ENCODE data around the gene ARHGAP12. TPM values are rescaled to one million over a fixed set of nuclear protein-coding genes. Genes with fewer than 3 reads are reported as not detected.

ARHGAP12 gene
- total RNA-seq, 2 donors from 2014 or later = 26.3 to 37.2 TPM

DNA sequence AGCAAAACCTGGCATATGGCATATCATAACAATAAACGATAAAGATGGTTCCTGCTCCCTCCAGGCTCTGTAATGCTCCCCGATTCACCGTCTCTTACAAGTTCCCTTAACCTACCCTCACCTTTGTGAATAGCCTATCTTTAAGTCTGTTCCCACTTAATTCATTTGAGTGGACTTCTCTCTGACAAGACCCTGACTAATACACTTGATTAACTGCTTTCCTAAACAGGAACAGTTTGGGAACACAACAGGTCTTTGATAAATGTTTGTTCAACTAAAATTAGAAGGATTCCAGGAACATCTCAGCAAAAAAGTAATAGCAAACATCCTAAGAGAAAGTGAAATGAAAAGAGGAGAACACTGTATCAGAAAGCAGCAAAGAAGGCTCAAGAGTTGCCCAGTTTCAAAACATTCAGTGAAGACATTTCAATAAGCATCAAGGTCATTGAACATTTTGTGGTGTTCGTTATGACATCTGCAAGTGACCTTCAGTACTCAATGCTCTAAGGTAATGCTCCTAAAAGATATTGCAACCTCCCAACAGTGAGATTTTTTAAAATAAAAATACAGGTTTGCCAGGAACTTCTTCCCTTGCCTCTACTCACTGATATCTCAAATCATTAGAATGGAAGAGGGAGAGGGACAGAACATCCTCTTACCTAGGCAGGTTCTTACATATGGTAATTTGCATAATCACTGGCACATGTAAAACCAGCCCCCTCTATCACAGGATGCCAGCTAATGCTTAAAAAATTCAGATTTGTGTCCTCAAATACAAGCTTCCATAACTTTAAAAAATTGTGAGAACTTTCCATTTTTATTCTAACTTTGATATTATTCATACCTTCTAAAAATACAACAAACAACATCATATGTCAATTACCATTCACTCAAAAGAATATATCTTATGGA, 11.4 kb upstream of the ARHGAP12 start:
- H3K27ac ChIP-seq = peak overlapping the region in 1 of 2 donors; percentile 20
- ATAC-seq (ENCODE audit: insufficient number of reproducible peaks, low FRiP score, low read depth) = no peak
- TF ChIP-seq, protein P1, sequence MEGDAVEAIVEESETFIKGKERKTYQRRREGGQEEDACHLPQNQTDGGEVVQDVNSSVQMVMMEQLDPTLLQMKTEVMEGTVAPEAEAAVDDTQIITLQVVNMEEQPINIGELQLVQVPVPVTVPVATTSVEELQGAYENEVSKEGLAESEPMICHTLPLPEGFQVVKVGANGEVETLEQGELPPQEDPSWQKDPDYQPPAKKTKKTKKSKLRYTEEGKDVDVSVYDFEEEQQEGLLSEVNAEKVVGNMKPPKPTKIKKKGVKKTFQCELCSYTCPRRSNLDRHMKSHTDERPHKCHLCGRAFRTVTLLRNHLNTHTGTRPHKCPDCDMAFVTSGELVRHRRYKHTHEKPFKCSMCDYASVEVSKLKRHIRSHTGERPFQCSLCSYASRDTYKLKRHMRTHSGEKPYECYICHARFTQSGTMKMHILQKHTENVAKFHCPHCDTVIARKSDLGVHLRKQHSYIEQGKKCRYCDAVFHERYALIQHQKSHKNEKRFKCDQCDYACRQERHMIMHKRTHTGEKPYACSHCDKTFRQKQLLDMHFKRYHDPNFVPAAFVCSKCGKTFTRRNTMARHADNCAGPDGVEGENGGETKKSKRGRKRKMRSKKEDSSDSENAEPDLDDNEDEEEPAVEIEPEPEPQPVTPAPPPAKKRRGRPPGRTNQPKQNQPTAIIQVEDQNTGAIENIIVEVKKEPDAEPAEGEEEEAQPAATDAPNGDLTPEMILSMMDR (IDR thresholded peaks at IDR 0.05) = no peak

DNA sequence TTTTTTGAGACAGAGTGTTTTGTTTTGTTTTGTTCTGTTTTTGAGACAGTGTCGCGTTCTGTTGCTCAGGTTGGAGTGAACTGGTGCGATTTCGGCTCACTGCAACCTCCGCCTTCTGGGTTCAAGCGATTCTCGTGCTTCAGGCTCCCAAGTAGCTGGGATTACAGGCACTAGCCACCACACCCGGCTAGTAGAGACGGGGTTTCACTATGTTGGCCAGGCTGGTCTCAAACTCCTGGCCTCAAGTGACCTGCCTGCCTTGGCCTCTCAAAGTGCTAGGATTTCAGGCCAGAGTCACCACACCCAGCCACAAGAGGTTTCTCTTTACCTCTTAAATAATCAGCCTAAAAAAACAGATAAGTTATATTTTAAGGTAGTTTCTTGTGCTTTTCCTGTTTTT, 8.7 kb upstream of the ARHGAP12 start:
- DNase-seq (ENCODE audit: low spot score) (no peak), ATAC-seq (ENCODE audit: insufficient number of reproducible peaks, low FRiP score, low read depth) (no peak)
- no peaks in the 10 kb centered on the region for H3K27me3 ChIP-seq (replicated peaks; ENCODE audit: insufficient read depth)
- no peak overlapping the region for H3K27ac ChIP-seq
- H3K36me3 ChIP-seq = no peaks in the 10 kb centered on the region
- H3K9me3 ChIP-seq = no peaks in the 10 kb centered on the region
- H3K4me3 ChIP-seq = no peak overlapping the region
- TF ChIP-seq, protein P1 (IDR thresholded peaks at IDR 0.05) = no peak
- peaks cover 0 to 24% of the 10 kb centered on the region in 2 donors for H3K4me1 ChIP-seq (ENCODE audit: control insufficient read depth in 1 of 2, low read depth in 2 of 2)

More for the DNA sequence above, 11.4 kb upstream of the ARHGAP12 start:
- Histone ChIP-seq H3K4me1 (ENCODE audit: control insufficient read depth in 1 of 2, low read depth in 2 of 2) (peaks cover 0 to 24% of the 10 kb centered on the region in 2 donors), H3K27me3 (replicated peaks; ENCODE audit: insufficient read depth) (no peaks in the 10 kb centered on the region), H3K36me3 (no peaks in the 10 kb centered on the region), H3K4me3 (no peak overlapping the region), H3K9me3 (no peaks in the 10 kb centered on the region)
- no peak for DNase-seq (ENCODE audit: low spot score)

DNA sequence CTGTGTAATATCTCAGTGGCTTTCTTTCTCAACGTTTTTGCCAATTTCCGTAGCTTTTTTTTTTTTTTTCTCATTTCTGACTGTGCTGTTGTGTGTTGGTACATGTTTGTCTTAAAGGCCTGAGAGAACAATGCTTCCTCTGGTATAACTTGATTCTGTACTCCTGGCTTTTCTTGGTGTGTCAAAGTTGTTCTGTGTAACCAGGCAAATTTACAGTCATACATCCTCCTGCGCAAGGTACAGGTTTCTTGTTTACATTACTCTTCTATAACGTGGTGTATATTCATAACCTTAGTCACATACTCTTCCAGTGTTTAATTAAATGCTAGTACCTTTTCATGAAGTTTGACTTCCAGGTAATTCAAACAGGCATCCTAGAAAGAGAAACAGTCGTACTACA, 8.3 kb upstream of the ARHGAP12 start:
- DNase-seq (ENCODE audit: low spot score) (no peak), ATAC-seq (ENCODE audit: insufficient number of reproducible peaks, low FRiP score, low read depth) (no peak)
- Histone ChIP-seq H3K4me3 (no peak overlapping the region), H3K27ac (no peak overlapping the region), H3K4me1 (ENCODE audit: control insufficient read depth in 1 of 2, low read depth in 2 of 2) (peaks cover 0 to 24% of the 10 kb centered on the region in 2 donors), H3K36me3 (no peaks in the 10 kb centered on the region), H3K27me3 (replicated peaks; ENCODE audit: insufficient read depth) (no peaks in the 10 kb centered on the region), H3K9me3 (no peaks in the 10 kb centered on the region)
- TF ChIP-seq, protein P1 (IDR thresholded peaks at IDR 0.05) = no peak

DNA sequence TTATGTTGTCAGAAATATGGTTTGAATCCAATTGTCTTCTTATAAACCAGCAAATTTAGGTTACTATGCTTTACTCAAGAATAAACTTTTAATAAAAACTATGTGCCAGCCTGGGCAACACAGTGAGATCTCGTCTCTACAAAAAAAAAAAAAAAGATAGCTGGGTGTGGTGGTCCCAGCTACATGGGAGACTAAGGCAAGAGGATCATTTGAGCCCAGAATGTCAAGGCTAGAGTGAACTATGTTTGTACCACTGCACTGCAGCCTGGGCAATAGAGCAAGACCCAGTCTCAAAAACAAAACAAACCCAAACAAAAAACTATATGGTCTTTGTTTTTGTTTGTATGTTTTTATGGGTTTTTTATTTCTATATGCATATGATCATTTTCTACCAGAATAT, 7.5 kb upstream of the ARHGAP12 start:
- TF ChIP-seq, protein P1 (IDR thresholded peaks at IDR 0.05) = no peak
- Histone ChIP-seq H3K4me1 (ENCODE audit: control insufficient read depth in 1 of 2, low read depth in 2 of 2) (peaks cover 0 to 20% of the 10 kb centered on the region in 2 donors), H3K9me3 (no peaks in the 10 kb centered on the region), H3K27me3 (replicated peaks; ENCODE audit: insufficient read depth) (no peaks in the 10 kb centered on the region), H3K4me3 (no peak overlapping the region), H3K27ac (no peak overlapping the region), H3K36me3 (no peaks in the 10 kb centered on the region)
- ATAC-seq (ENCODE audit: insufficient number of reproducible peaks, low FRiP score, low read depth) (no peak), DNase-seq (ENCODE audit: low spot score) (no peak)

DNA sequence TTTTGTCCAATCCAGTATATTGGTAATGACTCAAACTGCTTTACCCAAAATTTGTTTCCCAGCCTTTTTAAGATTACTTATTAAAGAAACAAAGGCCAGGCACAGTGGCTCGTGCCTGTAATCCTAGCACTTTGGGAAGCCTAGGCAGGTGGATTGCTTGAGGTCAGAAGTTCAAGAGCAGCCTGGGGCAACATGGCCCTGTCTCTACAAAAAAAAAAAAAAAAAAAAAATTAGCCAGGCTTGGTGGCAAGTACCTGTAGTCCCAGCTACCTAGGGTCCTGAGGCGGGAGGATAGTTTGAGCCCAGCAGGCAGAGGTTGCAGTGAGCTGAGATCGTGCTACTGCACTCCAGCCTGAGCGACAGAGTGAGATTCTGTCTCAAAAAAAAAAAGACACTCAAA, 7.0 kb upstream of the ARHGAP12 start:
- H3K4me3 ChIP-seq = no peak overlapping the region
- H3K27ac ChIP-seq = no peak overlapping the region
- H3K9me3 ChIP-seq = no peaks in the 10 kb centered on the region
- DNase-seq (ENCODE audit: low spot score) = no peak
- no peaks in the 10 kb centered on the region for H3K36me3 ChIP-seq
- ATAC-seq (ENCODE audit: insufficient number of reproducible peaks, low FRiP score, low read depth) = no peak
- peaks cover 3 to 16% of the 10 kb centered on the region in 2 donors for H3K4me1 ChIP-seq (ENCODE audit: control insufficient read depth in 1 of 2, low read depth in 2 of 2)
- TF ChIP-seq, protein P1 (IDR thresholded peaks at IDR 0.05) = no peak
- no peaks in the 10 kb centered on the region for H3K27me3 ChIP-seq (replicated peaks; ENCODE audit: insufficient read depth)
